ENCODE results near the gene SORBS2. TPM values are rescaled to one million over a fixed set of nuclear protein-coding genes. Genes with fewer than 3 reads are reported as not detected.

SORBS2 gene
- total RNA-seq, 1 experiment from 2014 or later = 44.5 TPM

DNA sequence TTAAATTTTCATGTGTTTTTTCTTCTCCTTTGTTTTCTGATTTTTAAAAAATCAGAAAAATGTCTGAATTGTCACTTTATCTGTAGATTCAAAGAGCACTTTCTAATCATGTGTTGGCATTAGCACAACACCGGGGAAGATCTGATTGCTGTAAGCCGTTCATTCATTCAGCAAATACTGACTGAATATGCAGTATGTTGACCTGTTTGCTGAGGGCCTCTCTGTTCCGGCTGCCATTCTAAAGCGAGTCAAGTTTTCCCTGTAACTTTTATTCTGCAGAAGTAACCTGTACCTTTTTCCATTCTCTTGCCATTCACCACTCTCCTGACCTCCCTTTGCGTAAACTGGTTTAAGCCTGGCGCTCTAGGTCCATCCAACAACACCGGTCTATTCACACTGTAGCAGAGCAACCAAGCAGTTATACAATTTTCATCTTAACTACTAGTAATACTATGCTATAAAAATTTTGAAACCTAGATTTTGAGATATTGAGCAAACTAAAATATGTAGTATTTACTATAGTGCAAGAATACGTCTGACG is 6.7 kb downstream of the SORBS2 start:
- Mint-ChIP-seq H3K4me1 (peaks cover 32% of the 10 kb centered on the region), H3K9me3 (peaks cover 15% of the 10 kb centered on the region; the same call in 1 of the 2 replicates), H3K36me3 (no peaks in the 10 kb centered on the region), H3K27ac (peak overlapping the region; percentile 5; the same call in 1 of the 2 replicates), H3K4me3 (no peak overlapping the region), H3K27me3 (ENCODE audit: low read depth) (no peaks in the 10 kb centered on the region)
- ATAC-seq (no peak), DNase-seq (ENCODE audit: low spot score) (no peak)
- TF ChIP-seq PRRX2 (CRISPR knock-in tag; IDR thresholded peaks at IDR 0.05) (no peak), ZBTB21 (CRISPR knock-in tag; IDR thresholded peaks at IDR 0.05; ENCODE audit: borderline replicate concordance) (no peak), ATF1 (CRISPR knock-in tag; IDR thresholded peaks at IDR 0.05) (no peak), FOXJ3 (CRISPR knock-in tag; IDR thresholded peaks at IDR 0.05; ENCODE audit: borderline replicate concordance) (no peak), ZNF416 (CRISPR knock-in tag; IDR thresholded peaks at IDR 0.05) (no peak), NFE2L1 (CRISPR knock-in tag; IDR thresholded peaks at IDR 0.05) (no peak), CREM (CRISPR knock-in tag; IDR thresholded peaks at IDR 0.05) (no peak), OVOL2 (CRISPR knock-in tag; IDR thresholded peaks at IDR 0.05; ENCODE audit: borderline replicate concordance) (no peak), NR2C2 (CRISPR knock-in tag; IDR thresholded peaks at IDR 0.05) (no peak)
- TF ChIP-seq, protein P1, sequence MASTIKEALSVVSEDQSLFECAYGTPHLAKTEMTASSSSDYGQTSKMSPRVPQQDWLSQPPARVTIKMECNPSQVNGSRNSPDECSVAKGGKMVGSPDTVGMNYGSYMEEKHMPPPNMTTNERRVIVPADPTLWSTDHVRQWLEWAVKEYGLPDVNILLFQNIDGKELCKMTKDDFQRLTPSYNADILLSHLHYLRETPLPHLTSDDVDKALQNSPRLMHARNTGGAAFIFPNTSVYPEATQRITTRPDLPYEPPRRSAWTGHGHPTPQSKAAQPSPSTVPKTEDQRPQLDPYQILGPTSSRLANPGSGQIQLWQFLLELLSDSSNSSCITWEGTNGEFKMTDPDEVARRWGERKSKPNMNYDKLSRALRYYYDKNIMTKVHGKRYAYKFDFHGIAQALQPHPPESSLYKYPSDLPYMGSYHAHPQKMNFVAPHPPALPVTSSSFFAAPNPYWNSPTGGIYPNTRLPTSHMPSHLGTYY (CRISPR knock-in tag; IDR thresholded peaks at IDR 0.05) = no peak
- TF ChIP-seq, protein P2, sequence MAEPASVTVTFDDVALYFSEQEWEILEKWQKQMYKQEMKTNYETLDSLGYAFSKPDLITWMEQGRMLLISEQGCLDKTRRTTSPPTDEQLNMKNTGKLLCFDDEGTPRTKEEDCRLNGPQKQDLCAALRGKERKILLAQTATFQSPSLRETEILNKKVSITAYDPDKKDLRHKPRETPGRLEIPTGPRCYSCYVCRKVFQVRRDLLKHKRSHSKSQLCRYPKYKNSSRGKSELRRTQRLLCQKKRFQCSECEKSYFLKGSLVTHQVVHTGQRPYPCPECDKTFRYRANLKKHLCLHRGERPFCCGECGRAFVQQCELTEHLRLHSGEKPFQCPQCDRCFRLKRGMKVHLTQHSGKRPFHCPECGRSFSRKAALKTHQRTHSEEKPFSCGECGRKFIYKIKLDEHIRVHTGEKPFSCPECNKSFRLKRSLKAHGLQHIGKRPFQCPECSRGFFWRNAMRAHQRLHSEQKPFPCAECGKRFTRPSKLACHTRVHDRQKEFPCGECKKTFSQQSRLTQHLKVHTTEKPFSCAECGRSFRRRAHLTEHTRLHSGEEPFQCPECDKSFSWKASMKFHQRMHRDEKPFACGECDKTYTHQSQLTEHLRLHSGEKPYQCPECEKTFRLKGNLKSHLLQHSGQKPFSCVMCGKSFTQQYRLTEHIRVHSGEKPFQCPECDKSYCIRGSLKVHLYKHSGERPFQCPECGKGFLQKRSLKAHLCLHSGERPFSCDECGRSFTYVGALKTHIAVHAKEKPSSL (CRISPR knock-in tag; conservative IDR thresholded peaks at IDR 0.05) = no peak
- TF ChIP-seq, protein P3, sequence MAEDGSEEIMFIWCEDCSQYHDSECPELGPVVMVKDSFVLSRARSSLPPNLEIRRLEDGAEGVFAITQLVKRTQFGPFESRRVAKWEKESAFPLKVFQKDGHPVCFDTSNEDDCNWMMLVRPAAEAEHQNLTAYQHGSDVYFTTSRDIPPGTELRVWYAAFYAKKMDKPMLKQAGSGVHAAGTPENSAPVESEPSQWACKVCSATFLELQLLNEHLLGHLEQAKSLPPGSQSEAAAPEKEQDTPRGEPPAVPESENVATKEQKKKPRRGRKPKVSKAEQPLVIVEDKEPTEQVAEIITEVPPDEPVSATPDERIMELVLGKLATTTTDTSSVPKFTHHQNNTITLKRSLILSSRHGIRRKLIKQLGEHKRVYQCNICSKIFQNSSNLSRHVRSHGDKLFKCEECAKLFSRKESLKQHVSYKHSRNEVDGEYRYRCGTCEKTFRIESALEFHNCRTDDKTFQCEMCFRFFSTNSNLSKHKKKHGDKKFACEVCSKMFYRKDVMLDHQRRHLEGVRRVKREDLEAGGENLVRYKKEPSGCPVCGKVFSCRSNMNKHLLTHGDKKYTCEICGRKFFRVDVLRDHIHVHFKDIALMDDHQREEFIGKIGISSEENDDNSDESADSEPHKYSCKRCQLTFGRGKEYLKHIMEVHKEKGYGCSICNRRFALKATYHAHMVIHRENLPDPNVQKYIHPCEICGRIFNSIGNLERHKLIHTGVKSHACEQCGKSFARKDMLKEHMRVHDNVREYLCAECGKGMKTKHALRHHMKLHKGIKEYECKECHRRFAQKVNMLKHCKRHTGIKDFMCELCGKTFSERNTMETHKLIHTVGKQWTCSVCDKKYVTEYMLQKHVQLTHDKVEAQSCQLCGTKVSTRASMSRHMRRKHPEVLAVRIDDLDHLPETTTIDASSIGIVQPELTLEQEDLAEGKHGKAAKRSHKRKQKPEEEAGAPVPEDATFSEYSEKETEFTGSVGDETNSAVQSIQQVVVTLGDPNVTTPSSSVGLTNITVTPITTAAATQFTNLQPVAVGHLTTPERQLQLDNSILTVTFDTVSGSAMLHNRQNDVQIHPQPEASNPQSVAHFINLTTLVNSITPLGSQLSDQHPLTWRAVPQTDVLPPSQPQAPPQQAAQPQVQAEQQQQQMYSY (CRISPR knock-in tag; IDR thresholded peaks at IDR 0.05) = no peak
- TF ChIP-seq, protein P4, sequence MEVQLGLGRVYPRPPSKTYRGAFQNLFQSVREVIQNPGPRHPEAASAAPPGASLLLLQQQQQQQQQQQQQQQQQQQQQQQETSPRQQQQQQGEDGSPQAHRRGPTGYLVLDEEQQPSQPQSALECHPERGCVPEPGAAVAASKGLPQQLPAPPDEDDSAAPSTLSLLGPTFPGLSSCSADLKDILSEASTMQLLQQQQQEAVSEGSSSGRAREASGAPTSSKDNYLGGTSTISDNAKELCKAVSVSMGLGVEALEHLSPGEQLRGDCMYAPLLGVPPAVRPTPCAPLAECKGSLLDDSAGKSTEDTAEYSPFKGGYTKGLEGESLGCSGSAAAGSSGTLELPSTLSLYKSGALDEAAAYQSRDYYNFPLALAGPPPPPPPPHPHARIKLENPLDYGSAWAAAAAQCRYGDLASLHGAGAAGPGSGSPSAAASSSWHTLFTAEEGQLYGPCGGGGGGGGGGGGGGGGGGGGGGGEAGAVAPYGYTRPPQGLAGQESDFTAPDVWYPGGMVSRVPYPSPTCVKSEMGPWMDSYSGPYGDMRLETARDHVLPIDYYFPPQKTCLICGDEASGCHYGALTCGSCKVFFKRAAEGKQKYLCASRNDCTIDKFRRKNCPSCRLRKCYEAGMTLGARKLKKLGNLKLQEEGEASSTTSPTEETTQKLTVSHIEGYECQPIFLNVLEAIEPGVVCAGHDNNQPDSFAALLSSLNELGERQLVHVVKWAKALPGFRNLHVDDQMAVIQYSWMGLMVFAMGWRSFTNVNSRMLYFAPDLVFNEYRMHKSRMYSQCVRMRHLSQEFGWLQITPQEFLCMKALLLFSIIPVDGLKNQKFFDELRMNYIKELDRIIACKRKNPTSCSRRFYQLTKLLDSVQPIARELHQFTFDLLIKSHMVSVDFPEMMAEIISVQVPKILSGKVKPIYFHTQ (CRISPR knock-in tag; IDR thresholded peaks at IDR 0.05) = no peak
- TF ChIP-seq, protein P5, sequence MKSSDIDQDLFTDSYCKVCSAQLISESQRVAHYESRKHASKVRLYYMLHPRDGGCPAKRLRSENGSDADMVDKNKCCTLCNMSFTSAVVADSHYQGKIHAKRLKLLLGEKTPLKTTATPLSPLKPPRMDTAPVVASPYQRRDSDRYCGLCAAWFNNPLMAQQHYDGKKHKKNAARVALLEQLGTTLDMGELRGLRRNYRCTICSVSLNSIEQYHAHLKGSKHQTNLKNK (CRISPR knock-in tag; IDR thresholded peaks at IDR 0.05) = no peak
- ChIA-PET CTCF (no interaction called here), POLR2A (no interaction called here)

DNA sequence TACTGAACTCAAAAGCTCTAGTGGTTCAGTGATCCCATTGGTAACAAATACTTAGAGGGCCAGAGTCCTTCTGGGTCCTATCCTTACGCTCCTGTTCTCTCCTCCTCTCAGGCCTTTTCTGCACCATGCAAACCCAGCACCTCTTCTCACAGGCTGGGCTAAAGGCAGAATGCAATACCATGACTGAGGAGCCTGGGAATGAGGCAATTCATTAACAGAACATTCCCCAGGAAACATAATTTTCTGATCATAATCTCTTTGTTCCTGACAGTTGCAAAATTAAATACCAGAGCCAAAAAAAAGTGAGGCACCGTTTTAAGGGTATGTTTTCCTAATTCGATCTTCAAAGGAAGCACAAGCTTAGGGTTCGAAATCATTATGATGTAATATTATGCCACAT is 9.0 kb downstream of the SORBS2 start:
- no peaks in the 10 kb centered on the region for H3K36me3 Mint-ChIP-seq
- peaks cover 18% of the 10 kb centered on the region for H3K4me1 Mint-ChIP-seq
- no peak overlapping the region for H3K4me3 Mint-ChIP-seq
- H3K27me3 Mint-ChIP-seq (ENCODE audit: low read depth) = no peaks in the 10 kb centered on the region
- TF ChIP-seq ZNF423 (CRISPR knock-in tag; IDR thresholded peaks at IDR 0.05) = no peak
- no peak for TF ChIP-seq OVOL2 (CRISPR knock-in tag; IDR thresholded peaks at IDR 0.05; ENCODE audit: borderline replicate concordance)
- TF ChIP-seq GRHL2 (CRISPR knock-in tag; IDR thresholded peaks at IDR 0.05; ENCODE audit: insufficient replicate concordance, severe bottlenecking) = no peak
- no peak for TF ChIP-seq FOXJ3 (CRISPR knock-in tag; IDR thresholded peaks at IDR 0.05; ENCODE audit: borderline replicate concordance)
- TF ChIP-seq, protein P6, sequence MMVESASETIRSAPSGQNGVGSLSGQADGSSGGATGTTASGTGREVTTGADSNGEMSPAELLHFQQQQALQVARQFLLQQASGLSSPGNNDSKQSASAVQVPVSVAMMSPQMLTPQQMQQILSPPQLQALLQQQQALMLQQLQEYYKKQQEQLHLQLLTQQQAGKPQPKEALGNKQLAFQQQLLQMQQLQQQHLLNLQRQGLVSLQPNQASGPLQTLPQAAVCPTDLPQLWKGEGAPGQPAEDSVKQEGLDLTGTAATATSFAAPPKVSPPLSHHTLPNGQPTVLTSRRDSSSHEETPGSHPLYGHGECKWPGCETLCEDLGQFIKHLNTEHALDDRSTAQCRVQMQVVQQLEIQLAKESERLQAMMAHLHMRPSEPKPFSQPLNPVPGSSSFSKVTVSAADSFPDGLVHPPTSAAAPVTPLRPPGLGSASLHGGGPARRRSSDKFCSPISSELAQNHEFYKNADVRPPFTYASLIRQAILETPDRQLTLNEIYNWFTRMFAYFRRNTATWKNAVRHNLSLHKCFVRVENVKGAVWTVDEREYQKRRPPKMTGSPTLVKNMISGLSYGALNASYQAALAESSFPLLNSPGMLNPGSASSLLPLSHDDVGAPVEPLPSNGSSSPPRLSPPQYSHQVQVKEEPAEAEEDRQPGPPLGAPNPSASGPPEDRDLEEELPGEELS (CRISPR knock-in tag; IDR thresholded peaks at IDR 0.05) = no peak
- TF ChIP-seq, protein P7, sequence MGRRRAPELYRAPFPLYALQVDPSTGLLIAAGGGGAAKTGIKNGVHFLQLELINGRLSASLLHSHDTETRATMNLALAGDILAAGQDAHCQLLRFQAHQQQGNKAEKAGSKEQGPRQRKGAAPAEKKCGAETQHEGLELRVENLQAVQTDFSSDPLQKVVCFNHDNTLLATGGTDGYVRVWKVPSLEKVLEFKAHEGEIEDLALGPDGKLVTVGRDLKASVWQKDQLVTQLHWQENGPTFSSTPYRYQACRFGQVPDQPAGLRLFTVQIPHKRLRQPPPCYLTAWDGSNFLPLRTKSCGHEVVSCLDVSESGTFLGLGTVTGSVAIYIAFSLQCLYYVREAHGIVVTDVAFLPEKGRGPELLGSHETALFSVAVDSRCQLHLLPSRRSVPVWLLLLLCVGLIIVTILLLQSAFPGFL (CRISPR knock-in tag; IDR thresholded peaks at IDR 0.05; ENCODE audit: borderline replicate concordance) = no peak
- TF ChIP-seq MXD4 (CRISPR knock-in tag; IDR thresholded peaks at IDR 0.05; ENCODE audit: borderline replicate concordance) = no peak
- H3K9me3 Mint-ChIP-seq = peaks cover 15% of the 10 kb centered on the region; the same call in 1 of the 2 replicates
- H3K27ac Mint-ChIP-seq = no peak overlapping the region
- no peak for ATAC-seq
- ChIA-PET CTCF (no interaction called here), POLR2A (no interaction called here)
- no peak for DNase-seq (ENCODE audit: low spot score)

Data from WTC11 (cell line).